Muscle of leg (tissue), 11 donors: Measurements from ENCODE around the gene MAGI1. TPM values are rescaled to one million over a fixed set of nuclear protein-coding genes. Genes with fewer than 3 reads are reported as not detected.

Experiments used
- DNase-seq: peaks from one replicate; pipeline ENCODE4 v3.0.0; 2013
- H3K27ac ChIP-seq: one replicate; pipeline ENCODE4 v1.5.1; 2013; ENCODE audit warnings: mild to moderate bottlenecking, low read length, control low read depth
- H3K27me3 ChIP-seq: one replicate; pipeline ENCODE4 v1.6.1; 2013; ENCODE audit warnings: low read length; ENCODE audit not compliant: control insufficient read depth, insufficient read depth
- H3K36me3 ChIP-seq: one replicate; pipeline ENCODE4 v1.6.1; 2013; ENCODE audit warnings: low read length; ENCODE audit not compliant: control insufficient read depth, insufficient read depth
- H3K4me1 ChIP-seq: one replicate; pipeline ENCODE4 v1.6.1; 2013; ENCODE audit warnings: low read length; ENCODE audit not compliant: control insufficient read depth, insufficient read depth
- H3K4me3 ChIP-seq: one replicate; pipeline ENCODE4 v1.5.1; 2013; ENCODE audit warnings: low read length, control low read depth
- H3K9me3 ChIP-seq: replicated peaks from 2 replicates; pipeline ENCODE4 v1.6.1; 2013; ENCODE audit warnings: low read depth, low read length; ENCODE audit not compliant: control insufficient read depth
- WGBS: methylation state at CpG from one replicate; pipeline ENCODE4 v1.1.5; 2013; ENCODE audit warnings: missing lambda C conversion rate; ENCODE audit not compliant: insufficient coverage; 5-methylcytosine and 5-hydroxymethylcytosine counted together
- polyA plus RNA-seq, 8 donors: library from polyadenylated mRNA; unstranded; fragments of 120-200 nt; gene quantifications; one replicate each; pipeline versions ENCODE4 v1.2.1 to v1.2.3, GENCODE V29; 2013; ENCODE audit warnings: inconsistent platforms in 1 of 8, low replicate concordance in 1 of 8; ENCODE audit not compliant: insufficient read length in 8 of 8, insufficient read depth in 1 of 8
- total RNA-seq: library from RNA; stranded (reverse); fragments of 120-200 nt; gene quantifications from one replicate; pipeline ENCODE4 v1.2.4, GENCODE V29; 2013

The MAGI1 gene
- total and polyA plus RNA-seq, 9 donors: 10.0 to 16.8 (median 12.0) TPM

GRCh38 chr3:65884071-65884470 is 154.6 kb downstream of the MAGI1 start:
- no peak for DNase-seq
- no CpG with 5 or more reads among the region's 4 CpGs for WGBS
- no peaks in the 10 kb centered on the region for H3K36me3 ChIP-seq
- H3K27ac ChIP-seq: no peak overlapping the region
- no peak overlapping the region for H3K4me3 ChIP-seq
- H3K4me1 ChIP-seq: no peaks in the 10 kb centered on the region
- no peaks in the 10 kb centered on the region for H3K9me3 ChIP-seq
- H3K27me3 ChIP-seq: no peaks in the 10 kb centered on the region

GRCh38 chr3:65883613-65884012 is 155.1 kb downstream of the MAGI1 start:
- WGBS: 17% methylated on average over 2 of the region's 3 CpGs
- Histone ChIP-seq H3K36me3 (no peaks in the 10 kb centered on the region), H3K9me3 (no peaks in the 10 kb centered on the region), H3K4me1 (no peaks in the 10 kb centered on the region), H3K27ac (no peak overlapping the region), H3K4me3 (no peak overlapping the region), H3K27me3 (no peaks in the 10 kb centered on the region)
- DNase-seq: peak; percentile 40

- whole genome bisulfite sequencing: no CpG with 5 or more reads among the region's 4 CpGs
- no peak overlapping the region for H3K27ac ChIP-seq
- DNase-seq: no peak
- H3K27me3 ChIP-seq: no peaks in the 10 kb centered on the region
- H3K9me3 ChIP-seq: no peaks in the 10 kb centered on the region
- no peak overlapping the region for H3K4me3 ChIP-seq
- H3K36me3 ChIP-seq: no peaks in the 10 kb centered on the region
- no peaks in the 10 kb centered on the region for H3K4me1 ChIP-seq
These were observed 158.4 kb downstream of the MAGI1 start for GRCh38 chr3:65880350-65880749.

- Histone ChIP-seq H3K27me3 (no peaks in the 10 kb centered on the region), H3K4me1 (no peaks in the 10 kb centered on the region), H3K9me3 (no peaks in the 10 kb centered on the region), H3K36me3 (no peaks in the 10 kb centered on the region), H3K4me3 (no peak overlapping the region), H3K27ac (no peak overlapping the region)
- no peak for DNase-seq
- WGBS: no CpG with 5 or more reads among the region's 1 CpG
These were observed 159.3 kb downstream of the MAGI1 start for GRCh38 chr3:65879372-65879771.

GRCh38 chr3:65878831-65879230 is 159.9 kb downstream of the MAGI1 start:
- no peaks in the 10 kb centered on the region for H3K4me1 ChIP-seq
- no peaks in the 10 kb centered on the region for H3K36me3 ChIP-seq
- no peak overlapping the region for H3K27ac ChIP-seq
- DNase-seq: no peak
- no peaks in the 10 kb centered on the region for H3K9me3 ChIP-seq
- no peaks in the 10 kb centered on the region for H3K27me3 ChIP-seq
- H3K4me3 ChIP-seq: no peak overlapping the region
- 77% methylated on average over 4 of the region's 6 CpGs for WGBS

GRCh38 chr3:65877160-65877559 is 161.6 kb downstream of the MAGI1 start:
- H3K27me3 ChIP-seq: no peaks in the 10 kb centered on the region
- H3K4me3 ChIP-seq: no peak overlapping the region
- H3K9me3 ChIP-seq: no peaks in the 10 kb centered on the region
- WGBS: no CpG with 5 or more reads among the region's 2 CpGs
- no peaks in the 10 kb centered on the region for H3K36me3 ChIP-seq
- no peak overlapping the region for H3K27ac ChIP-seq
- H3K4me1 ChIP-seq: no peaks in the 10 kb centered on the region
- no peak for DNase-seq

GRCh38 chr3:65876028-65876420 is 162.7 kb downstream of the MAGI1 start:
- H3K9me3 ChIP-seq: no peaks in the 10 kb centered on the region
- no peaks in the 10 kb centered on the region for H3K27me3 ChIP-seq
- no peak overlapping the region for H3K4me3 ChIP-seq
- H3K27ac ChIP-seq: no peak overlapping the region
- DNase-seq: no peak
- WGBS: no CpG with 5 or more reads among the region's 3 CpGs
- H3K4me1 ChIP-seq: peaks cover 6% of the 10 kb centered on the region
- no peaks in the 10 kb centered on the region for H3K36me3 ChIP-seq

- H3K27me3 ChIP-seq: no peaks in the 10 kb centered on the region
- WGBS: no CpG with 5 or more reads among the region's 6 CpGs
- DNase-seq: no peak
- no peaks in the 10 kb centered on the region for H3K36me3 ChIP-seq
- no peak overlapping the region for H3K27ac ChIP-seq
- no peaks in the 10 kb centered on the region for H3K9me3 ChIP-seq
- peaks cover 9% of the 10 kb centered on the region for H3K4me1 ChIP-seq
- H3K4me3 ChIP-seq: no peak overlapping the region
These were observed 163.2 kb downstream of the MAGI1 start for GRCh38 chr3:65875393-65876027.

- no peak for DNase-seq
- no peak overlapping the region for H3K4me3 ChIP-seq
- H3K36me3 ChIP-seq: no peaks in the 10 kb centered on the region
- H3K27ac ChIP-seq: no peak overlapping the region
- H3K9me3 ChIP-seq: no peaks in the 10 kb centered on the region
- WGBS: no CpG with 5 or more reads among the region's 3 CpGs
- H3K27me3 ChIP-seq: no peaks in the 10 kb centered on the region
- peaks cover 9% of the 10 kb centered on the region for H3K4me1 ChIP-seq
These were observed 164.8 kb downstream of the MAGI1 start for GRCh38 chr3:65873869-65874268.

GRCh38 chr3:65873028-65873427 is 165.7 kb downstream of the MAGI1 start:
- WGBS: 42% methylated on average over 6 of the region's 6 CpGs
- Histone ChIP-seq H3K4me3 (no peak overlapping the region), H3K27me3 (no peaks in the 10 kb centered on the region), H3K4me1 (peaks cover 9% of the 10 kb centered on the region), H3K36me3 (no peaks in the 10 kb centered on the region), H3K9me3 (no peaks in the 10 kb centered on the region), H3K27ac (no peak overlapping the region)
- DNase-seq: peak; percentile 67
